Umbilical cord (tissue), 2 donors: ENCODE measurements around the gene NPW. TPM values are rescaled to one million over a fixed set of nuclear protein-coding genes. Genes with fewer than 3 reads are reported as not detected.
A peak's percentile ranks its signal among the peaks of the same experiment; 100 is the strongest.

Source experiments
- DNase-seq: peaks from one replicate; pipeline ENCODE4 v3.0.0-alpha.2; 2015; ENCODE audit warnings: low spot score
- total RNA-seq: library from RNA; depleted of rRNA; stranded (reverse); fragments of >200 nt; gene quantifications from one replicate; pipeline ENCODE4 v1.2.3, GENCODE V29; 2014; ENCODE audit warnings: low replicate concordance; ENCODE audit not compliant: insufficient read depth

NPW gene
- total RNA-seq, result not detected

DNA sequence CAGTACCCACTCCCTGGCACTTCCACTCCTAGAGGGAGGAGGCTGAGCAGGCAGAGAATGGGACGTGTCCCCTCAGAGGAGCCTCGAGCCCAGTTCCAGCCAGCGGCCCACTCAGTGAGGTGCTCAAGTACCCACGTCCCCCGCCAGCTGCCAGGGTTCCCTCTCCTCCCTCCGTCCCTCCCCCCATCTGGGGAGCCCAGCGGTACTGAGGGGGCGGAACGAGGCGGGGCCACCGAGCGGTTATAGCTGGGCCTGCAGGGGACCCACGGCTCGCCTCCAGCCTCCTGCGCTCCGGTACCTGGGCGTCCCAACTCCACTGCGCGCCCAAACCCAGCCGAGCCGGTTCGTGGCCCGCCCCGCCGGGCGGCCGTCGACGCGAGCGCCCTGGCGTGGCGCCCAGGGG is at the start of gene NPW:
Gene NPW, plus strand, starts transcription at position 268 of the 403 bp plus-strand sequence.
- no peak for DNase-seq

DNA sequence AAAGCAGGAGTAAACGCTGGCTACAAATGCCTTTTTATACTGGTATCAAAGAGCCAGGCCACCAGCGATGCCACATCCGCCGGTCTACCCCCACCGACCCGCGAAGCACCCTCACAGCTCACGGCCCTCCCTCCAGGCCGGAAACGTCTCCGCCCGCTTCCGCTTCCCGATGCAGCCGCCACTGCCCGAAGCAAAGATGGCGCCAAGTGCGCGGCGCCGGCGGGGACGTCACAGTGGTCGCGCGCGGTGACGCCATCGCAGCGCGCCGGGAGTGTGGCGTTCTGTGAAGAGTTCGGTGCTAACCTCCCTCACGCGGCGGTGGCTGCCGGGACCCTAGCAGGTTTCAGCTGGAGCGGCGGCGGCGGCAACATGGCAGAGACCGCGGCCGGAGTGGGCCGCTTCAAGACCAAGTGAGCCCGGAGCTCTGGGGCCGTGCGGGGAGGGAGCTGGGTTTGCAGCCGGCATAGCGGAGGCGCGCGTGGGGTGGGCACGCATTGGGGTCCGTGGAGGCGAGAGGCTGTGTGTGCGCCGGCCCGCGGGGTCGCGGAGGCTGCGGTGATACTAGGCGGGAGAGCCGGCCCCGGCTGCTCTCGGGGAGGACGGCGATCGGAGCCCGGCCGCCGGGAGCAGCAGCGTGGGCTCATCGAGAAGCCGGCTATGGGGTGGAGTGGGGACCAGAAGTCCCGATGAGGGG is 47.6 kb upstream of the NPW start, which contains the start of gene TBL3:
Gene TBL3, plus strand, starts transcription at position 258 of the 694 bp plus-strand sequence. Its CDS starts 112 bp downstream, at position 370.
- peak; percentile 96 for DNase-seq

DNA sequence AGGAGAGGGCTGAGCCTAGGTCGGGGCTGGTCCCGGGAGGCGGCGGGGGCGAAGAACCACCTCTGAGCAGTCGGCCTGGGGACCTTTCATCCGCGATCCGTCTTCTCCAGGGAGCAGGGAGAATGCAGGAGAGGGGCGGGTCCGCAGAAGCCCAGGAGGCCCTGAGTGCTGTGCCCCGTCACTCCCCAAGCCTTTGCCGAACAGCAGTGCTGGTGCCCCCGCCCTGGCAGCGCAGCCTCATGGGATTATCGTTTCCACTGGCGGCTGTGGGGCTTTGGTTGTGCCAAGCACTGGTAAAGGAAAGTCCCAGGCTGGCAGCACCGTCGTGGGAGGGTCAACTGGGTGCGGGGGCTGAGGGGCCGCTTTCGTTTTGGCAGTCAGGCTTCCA is 47.1 kb upstream of the NPW start:
- DNase-seq, result no peak

DNA sequence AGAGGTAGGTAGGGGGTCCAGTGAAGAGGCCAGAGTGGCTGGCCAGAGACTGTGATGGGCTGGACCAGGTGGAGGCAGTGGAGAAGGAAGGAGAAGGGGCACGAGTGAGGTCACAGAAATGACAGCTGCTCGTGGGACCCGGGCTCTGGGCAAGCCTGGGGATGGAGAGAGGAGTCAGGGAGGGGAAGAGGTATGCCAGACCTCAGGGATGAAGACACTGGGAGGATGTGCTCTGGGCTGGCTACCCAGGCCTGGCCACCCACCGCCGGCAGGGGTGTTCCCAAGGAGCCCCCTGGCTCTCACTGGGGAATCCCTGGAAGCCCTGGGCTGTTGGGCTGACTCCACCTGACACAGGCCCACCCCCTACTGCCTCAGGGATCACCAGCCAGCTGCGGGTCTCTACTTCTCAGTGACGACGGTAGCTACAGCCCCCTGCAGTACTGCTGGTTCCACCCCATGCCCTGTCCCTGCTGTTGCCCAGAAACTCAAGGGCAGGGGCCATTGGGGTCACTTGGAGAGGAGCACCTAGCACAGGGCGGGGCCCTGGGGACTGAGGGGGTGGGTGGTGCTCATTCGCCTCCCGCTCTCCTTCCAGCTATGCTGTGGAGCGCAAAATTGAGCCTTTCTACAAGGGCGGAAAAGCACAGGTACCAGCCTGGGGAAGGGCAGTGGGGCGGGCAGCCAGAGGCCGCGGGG is 46.0 kb upstream of the NPW start:
- DNase-seq, result no peak

DNA sequence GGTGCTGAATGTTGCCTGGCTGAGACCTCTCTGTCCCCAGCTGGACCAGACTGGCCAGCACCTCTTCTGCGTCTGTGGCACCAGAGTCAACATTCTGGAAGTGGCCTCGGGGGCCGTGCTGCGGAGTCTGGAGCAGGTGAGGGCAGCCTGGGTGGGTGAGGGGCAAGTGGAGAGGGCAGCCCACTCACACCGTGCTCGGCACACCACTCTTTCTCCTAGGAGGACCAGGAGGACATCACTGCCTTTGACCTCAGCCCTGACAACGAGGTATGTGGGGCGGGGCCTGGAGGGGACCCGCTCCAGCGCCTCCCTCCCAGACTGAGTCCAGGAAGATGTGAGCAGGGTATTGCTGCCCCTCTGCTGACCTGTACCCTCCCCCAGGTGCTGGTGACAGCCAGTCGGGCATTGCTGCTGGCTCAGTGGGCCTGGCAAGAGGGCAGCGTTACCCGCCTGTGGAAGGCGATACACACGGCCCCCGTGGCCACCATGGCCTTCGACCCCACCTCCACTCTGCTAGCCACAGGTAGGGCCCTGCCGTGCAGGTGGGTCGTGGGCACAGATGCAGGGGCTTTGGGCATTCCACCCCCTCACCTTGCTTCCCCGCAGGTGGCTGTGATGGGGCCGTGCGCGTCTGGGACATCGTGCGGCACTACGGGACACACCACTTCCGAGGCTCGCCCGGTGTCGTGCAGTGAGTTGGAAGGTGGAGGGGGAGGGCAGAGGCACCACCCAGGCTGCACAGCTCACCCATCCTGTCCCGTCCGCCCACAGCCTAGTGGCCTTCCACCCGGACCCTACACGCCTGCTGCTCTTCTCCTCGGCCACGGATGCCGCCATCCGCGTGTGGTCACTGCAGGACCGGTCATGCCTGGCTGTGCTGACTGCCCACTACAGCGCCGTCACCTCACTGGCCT is 45.2 kb upstream of the NPW start:
- no peak for DNase-seq

DNA sequence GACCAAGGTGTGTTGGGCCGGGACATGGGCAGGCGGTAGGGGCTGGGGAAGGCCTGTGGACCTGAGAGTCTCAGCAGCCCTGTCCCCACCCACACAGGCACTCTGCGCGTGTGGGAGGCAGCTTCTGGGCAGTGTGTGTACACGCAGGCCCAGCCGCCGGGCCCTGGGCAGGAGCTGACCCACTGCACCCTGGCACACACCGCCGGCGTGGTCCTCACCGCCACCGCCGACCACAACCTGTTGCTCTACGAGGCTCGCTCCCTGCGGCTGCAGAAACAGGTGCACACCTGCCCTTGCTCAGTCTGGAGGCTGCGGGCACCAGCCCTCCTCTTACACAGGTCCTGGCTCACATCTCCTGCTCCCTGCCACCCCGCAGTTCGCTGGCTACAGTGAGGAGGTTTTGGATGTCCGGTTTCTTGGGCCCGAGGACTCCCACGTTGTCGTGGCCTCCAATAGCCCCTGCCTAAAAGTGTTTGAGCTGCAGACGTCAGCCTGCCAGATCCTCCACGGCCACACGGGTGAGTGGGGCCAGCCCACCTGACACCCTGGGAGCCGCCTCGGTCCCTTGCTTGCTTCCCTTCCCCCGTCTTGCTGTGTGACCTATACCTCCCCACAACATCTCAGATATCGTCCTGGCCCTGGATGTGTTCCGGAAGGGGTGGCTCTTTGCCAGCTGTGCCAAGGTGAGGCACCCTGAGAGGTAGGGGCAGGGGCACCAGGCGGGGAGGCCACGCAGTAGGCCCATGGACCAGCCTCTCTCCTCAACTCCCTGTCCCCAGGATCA is 44.0 kb upstream of the NPW start:
- no peak for DNase-seq

DNA sequence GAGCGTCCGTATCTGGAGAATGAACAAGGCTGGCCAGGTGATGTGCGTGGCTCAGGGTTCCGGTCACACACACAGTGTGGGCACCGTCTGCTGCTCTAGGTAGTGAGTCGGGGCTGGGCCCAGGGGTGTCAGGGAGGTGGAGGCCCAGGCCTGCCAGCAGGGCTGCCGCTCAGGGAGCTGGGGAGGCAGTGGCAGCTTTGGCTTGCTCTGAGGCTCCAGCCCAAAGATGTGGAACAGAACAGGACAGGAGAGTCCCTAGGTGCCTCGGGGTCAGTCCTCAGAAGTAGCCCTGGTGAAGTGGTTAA is 43.4 kb upstream of the NPW start:
- DNase-seq, result no peak

DNA sequence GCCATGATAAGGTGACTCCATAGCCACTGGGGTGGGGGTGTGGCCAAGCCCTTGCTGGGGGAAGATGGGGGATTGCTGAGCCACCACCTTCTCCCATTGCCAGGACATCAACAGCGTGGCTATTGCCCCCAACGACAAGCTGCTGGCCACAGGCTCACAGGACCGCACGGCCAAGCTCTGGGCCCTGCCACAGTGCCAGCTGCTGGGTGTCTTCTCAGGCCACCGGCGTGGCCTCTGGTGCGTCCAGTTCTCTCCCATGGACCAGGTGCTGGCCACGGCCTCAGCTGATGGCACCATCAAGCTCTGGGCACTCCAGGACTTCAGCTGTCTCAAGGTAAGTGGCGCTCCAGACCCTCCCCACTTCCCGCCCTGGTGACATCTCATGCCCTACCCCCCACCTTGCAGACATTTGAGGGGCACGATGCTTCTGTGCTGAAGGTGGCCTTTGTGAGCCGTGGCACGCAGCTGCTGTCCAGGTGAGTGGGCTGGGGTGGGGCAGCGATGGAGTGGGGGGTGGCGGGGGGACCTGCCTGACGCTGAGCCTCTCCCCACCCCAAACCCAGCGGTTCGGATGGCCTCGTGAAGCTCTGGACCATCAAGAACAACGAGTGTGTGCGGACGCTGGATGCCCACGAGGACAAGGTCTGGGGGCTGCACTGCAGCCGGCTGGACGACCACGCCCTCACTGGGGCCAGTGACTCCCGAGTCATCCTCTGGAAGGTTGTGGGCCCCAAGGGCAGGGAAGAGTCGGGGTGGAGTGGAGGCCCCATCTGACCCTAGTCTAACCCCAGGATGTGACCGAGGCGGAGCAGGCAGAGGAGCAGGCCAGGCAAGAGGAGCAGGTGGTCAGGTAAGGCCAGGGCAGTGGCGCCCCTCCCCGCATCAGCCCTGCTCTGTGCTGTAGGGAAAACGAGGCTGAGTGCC is 42.4 kb upstream of the NPW start:
- DNase-seq, result no peak

DNA sequence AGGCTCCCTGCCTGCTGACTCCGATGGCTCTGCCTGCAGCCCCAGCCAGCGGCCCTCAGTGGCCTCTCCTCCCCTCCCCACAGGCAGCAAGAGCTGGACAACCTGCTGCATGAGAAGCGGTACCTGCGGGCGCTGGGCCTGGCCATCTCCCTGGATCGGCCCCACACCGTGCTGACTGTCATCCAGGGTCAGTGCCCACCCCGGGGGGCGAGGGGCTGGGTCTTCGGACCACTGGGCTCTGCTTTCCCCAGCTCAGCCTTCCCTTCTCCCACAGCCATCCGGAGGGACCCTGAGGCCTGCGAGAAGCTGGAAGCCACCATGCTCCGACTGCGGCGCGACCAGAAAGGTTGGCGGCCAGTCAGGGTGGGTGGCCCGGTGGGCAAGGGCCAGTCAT is 41.7 kb upstream of the NPW start:
- DNase-seq, result no peak

DNA sequence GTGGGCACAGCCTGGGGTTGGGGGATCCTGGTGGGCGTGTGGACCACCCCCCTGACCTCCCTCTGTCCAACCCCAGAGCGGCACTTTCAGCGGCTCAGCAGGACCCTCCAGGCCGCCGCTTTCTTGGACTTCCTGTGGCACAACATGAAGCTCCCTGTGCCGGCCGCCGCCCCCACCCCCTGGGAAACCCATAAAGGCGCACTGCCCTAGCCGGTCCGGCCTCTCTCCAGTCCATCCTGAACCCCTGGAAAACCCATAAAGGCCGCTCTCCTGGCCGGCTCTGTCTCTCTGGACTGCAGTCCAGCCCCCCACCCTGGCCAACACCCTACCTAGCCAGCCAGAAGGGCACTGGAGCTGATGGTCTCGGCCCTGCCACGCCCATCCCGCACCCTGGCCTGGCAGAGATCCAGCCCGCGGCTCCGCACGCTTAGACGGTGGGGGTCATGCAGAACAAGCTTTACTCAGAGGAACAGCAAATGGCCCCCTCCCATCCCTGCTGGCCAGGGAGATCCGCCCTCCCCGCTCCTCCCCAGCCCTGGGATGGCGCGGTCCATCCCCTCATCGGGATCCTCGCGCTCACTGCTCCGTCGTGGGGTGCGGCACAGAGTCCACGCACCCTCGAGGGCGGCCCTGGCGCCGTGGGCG is 41.0 kb upstream of the NPW start:
- no peak for DNase-seq

DNA sequence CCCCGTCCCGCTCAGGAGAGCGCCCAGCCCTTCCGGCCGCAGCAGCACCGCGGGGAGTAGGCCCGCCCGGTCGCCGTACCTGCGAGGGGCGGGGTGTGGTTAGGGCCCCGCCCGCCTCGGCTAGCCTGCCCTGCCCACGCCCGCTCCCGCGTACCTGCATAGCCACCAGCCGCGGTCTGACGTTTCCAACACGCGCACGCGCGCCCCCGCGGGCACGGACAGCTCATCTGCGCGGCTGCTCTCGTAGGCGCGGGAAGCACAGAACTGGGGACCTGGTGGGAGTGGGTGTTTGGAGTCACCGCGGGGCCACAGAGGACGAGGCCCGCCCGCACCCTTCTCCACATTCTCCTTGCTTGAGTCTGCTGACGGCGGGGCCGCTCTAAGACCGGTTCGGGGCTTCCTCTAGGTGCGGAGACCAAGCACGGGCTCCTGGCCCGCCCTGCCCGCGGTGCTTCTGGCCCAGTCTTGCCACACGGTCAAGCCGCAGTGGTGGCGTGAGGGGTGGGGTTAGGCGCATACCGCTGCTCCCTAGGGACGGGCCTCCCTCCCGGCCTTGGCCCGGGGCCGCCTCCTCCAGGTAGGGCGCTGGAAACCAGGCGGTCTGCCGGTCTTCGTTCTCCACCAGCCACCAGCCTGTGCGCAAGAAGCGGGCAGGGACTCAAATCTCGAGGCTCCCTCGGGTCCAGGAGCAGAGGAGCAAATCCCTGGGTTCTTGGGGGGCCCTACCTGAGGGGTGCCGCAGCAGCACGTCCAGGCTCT is 40.1 kb upstream of the NPW start:
- DNase-seq, result no peak

DNA sequence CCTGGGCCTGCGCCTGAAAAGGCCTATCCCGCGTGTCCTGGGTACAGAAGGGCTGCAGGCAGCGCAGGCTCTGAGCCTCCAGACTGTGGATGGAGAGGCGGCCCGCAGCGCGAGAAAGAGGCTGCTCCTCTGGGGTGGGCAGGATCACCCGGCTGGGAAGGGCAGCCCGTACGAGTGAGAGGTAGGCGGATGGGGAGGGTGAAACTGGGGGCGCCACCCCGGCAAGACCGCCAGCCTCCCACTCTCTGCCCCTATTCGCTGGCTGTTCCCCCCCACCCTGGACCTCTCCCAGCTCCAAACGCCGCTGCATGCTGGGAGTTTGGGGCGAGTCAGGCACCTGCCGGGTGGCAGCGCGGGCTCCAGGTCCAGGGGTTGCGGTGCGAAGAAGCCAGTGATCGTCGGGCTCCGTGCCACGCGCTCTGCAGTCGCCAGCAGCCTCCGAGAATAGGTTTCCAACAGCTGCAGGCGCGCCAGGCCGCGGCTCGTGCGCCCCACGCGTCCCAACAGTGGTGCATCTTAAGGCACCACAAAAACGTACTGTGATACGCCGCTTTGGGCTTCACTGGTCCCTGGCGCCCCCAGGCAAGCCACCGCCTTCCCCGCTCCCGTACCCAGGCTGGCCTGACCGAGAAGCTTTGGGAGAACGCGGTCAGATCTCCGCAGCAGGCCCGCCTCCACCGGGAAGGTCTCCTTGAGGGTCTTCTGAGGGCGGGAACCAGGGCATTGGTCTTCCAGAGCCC is 39.4 kb upstream of the NPW start:
- no peak for DNase-seq

DNA sequence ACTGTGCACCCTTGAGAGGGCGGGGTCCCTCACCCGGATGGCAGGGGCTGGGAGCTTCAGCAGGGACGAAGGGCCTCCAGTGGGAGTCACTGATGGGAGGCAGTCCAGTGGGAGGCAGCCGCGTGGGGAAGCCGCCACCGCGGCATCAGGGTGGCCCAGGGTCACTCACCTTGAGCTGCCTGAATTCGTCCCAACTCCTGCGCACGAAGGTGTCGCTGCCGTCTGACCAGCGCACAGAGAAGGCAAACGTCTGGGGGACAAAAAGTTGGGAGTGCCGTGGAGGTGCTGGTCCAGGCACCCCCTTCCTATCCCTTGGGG is 38.9 kb upstream of the NPW start:
- DNase-seq, result no peak

DNA sequence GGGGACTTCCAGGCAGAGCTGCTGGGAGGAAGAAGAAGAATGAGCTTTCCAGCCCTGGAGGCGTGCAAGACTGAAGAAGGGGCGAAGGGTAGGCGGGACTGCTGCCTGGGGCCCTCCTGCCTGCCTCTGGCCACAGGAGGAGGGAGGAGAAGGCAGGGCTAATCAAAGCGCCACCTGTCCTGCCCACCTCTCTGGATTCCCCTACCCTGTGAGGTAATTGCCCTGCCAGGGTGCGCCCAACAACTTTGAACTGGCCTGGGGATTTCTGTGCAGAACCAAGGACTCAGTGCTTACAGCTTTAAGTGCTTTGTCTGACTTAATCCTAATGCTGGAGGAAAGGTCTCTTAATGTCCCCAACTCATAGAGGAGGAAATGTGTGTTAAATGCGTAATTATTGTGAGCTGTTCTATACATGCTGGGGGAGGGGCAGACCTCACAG is 38.2 kb upstream of the NPW start, which contains the start of gene NOXO1:
Gene NOXO1, minus strand, starts transcription at position 72 of the 439 bp plus-strand sequence. CDS start 290 bp downstream, outside the sequence.
- DNase-seq, result no peak

DNA sequence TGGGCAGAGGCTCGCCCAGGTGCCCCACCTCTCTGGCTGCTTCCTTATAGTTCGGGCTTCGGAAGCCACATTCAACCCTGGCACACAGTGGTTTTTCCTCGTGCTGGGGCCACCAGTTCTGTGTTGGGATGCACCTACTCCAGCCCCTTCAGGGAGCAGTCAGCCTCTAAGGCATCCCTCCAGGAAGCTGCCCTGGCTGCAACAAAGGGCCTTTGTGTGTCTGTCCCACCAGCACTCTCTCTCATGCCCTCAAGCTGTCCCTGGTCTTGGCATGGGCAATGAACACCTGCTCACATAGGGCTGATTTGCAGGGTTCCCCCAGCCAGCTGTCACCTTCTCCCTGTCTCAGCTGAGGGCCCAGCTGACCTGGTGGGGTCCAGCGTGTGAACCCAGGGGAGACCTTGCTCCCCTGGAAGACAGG is 37.6 kb upstream of the NPW start:
- DNase-seq, result no peak

DNA sequence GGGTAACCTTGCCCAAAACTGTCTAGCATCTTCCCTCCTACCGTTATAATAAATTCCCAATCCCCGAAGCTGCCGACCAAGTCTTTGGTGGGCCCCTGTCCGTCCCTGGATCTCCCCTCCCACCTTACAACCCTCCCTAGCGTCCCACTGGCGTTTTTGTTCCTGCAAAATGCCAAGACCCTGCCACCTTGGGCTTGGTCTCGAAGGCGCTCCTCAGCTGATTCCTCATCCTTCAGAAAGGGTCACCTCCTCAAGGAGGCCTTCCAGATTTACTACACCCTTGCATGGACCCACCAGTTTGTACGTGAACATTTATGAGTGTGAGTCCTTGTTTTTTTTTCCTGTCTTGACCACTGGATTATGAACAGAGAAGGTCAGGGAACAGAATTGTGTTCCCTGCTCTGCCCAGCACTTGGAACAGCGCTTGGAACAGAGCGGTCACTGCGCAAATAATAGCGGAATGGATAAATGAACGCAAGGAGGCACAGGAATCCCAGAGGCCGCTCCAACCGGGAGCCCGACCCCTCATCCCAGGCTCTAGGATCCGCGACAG is 36.5 kb upstream of the NPW start:
- DNase-seq, result no peak

DNA sequence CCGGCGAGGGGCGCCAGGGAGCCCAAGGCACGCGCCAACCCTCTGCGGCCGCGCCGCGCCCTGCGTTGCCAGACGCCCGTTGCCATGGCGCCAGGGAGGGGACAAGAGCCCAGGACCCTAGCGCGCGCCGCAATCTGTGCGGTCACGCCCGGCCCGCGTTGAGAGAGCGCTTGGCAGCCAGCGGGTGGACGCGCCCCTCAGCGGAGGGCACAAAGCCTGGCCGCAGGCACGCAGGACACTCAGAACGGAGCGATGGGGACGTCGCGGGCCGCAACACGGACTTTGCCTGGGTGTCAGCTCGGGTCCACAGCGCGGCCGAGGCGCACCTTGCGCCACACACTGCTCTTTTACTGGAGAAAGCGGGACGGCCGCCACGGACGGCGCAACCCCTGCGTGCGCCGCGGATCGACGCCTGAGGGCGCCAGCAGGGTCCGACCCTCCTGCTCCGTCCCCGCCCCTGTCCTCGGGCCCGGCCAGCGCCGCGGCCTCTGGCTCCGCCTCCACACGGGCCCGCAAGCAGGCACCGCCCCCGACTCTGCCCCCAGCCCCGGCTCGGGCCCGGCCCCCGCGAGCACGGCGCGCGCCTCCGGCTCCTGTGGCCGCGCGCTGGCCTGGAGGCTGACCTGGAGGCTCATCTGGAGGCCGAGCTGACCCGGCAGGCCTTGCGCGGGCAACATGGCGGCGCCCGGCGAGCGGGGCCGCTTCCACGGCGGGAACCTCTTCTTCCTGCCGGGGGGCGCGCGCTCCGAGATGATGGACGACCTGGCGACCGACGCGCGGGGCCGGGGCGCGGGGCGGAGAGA is 35.8 kb upstream of the NPW start, which contains the start of gene GFER:
Gene GFER, plus strand, starts transcription at position 650 of the 803 bp plus-strand sequence. Its CDS starts 26 bp downstream, at position 676.
- DNase-seq, result peak; percentile 94
